Measurements from ENCODE around the gene UBXN10.

The UBXN10 gene

DNA sequence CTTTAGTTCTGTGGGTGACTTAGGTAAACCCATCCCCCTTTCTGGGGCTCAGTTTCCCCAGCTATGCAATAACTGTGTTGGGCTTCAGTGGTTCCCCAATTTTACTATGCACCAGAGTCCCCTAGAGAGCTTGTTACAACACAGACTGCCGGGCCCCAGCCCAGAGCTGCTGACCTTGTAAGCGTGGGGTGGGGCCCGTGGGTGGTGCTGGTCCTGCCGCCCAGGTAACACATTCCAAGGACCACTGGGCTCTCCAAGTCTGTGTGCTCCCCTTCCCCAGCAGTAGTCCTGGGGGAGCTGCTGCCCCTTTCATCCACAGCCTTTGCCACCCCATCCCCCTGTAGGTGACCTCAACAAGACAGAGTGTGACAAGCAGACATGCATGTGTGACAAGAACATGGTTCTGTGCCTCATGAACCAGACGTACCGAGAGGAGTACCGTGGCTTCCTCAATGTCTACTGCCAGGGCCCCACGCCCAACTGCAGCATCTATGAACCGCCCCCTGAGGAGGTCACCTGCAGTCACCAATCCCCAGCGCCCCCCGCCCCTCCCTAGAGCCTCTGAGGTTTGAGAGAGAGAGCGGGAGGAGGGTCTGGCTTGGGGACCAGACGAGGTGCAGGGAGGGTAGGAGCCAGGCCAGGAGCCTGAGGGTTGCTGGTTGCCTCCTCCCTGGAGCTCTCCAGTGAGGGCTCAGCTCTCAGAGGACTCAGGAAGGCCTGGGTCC lies 37.9 kb upstream of the UBXN10 start:
- TF ChIP-seq, protein P1, sequence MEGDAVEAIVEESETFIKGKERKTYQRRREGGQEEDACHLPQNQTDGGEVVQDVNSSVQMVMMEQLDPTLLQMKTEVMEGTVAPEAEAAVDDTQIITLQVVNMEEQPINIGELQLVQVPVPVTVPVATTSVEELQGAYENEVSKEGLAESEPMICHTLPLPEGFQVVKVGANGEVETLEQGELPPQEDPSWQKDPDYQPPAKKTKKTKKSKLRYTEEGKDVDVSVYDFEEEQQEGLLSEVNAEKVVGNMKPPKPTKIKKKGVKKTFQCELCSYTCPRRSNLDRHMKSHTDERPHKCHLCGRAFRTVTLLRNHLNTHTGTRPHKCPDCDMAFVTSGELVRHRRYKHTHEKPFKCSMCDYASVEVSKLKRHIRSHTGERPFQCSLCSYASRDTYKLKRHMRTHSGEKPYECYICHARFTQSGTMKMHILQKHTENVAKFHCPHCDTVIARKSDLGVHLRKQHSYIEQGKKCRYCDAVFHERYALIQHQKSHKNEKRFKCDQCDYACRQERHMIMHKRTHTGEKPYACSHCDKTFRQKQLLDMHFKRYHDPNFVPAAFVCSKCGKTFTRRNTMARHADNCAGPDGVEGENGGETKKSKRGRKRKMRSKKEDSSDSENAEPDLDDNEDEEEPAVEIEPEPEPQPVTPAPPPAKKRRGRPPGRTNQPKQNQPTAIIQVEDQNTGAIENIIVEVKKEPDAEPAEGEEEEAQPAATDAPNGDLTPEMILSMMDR (conservative IDR thresholded peaks at IDR 0.05; ENCODE audit: low read depth, low read length) = no peak
- Histone ChIP-seq H3K9ac (no peak overlapping the region), H3K4me2 (no peak overlapping the region), H3K36me3 (ENCODE audit: insufficient read depth) (no peaks in the 10 kb centered on the region), H4K20me1 (ENCODE audit: insufficient read depth) (no peaks in the 10 kb centered on the region), H3K4me3 (IDR thresholded peaks at IDR 0.05; ENCODE audit: insufficient read depth, low read depth, low read length) (no peak overlapping the region), H3K4me1 (ENCODE audit: low read depth, poor library complexity, severe bottlenecking) (no peaks in the 10 kb centered on the region), H3K27me3 (ENCODE audit: insufficient read depth, low read depth) (peaks cover 5% of the 10 kb centered on the region; the same call in 1 of the 2 replicates), H3K27ac (no peak overlapping the region), H3K79me2 (ENCODE audit: insufficient read depth, low read depth) (no peaks in the 10 kb centered on the region), H2AFZ (ENCODE audit: low read depth) (no peak overlapping the region)

DNA sequence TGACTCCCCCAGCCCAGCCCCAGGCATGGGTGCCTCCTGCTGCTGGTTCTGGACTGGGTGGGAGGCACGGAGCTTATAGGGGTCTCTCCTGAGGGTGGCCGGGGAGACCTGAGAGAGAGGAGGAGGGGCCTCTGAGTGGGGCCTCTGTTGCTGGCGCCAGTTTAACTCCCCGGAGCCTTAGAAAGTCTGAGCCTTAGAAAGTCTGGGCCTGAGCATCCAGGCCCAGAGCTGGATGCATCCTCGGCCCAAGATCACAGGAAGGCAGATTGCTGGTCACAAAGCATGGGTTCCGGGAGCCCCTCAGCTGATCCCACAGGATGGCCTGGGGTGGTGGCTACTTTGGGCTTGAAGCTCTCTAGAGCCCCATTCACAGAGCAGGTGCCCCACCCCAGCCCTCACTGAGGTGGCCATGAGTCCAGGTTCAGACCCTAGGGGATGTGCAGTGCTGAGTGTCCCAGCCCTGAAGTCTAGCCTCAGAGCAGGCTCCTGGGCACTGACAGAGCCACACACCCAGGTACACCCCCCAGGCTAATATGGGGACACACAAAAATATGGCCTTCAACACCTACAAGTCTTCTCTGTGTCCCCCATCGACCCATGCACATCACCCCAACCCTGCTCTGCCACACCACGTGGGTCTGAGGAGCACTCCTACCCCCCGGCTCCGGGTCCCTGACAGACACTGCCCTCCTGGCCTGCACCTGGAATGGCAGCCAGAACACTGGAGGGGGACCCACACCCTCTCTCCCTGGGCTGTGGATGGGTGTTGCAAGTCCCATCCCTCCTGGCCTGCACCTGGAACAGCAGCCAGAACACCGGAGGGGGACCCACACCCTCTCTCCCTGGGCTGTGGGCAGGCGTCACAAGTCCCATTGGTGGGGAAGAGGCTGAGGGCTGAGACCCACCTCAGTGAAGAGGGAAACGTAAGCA lies 37.1 kb upstream of the UBXN10 start:
- Histone ChIP-seq H3K36me3 (ENCODE audit: insufficient read depth) (no peaks in the 10 kb centered on the region), H4K20me1 (ENCODE audit: insufficient read depth) (no peaks in the 10 kb centered on the region), H3K4me3 (IDR thresholded peaks at IDR 0.05; ENCODE audit: insufficient read depth, low read depth, low read length) (no peak overlapping the region), H3K4me1 (ENCODE audit: low read depth, poor library complexity, severe bottlenecking) (no peaks in the 10 kb centered on the region), H3K27ac (no peak overlapping the region), H3K79me2 (ENCODE audit: insufficient read depth, low read depth) (no peaks in the 10 kb centered on the region), H3K27me3 (ENCODE audit: insufficient read depth, low read depth) (peaks cover 3% of the 10 kb centered on the region; the same call in 1 of the 2 replicates), H3K4me2 (no peak overlapping the region), H3K9ac (no peak overlapping the region), H2AFZ (ENCODE audit: low read depth) (no peak overlapping the region)
- TF ChIP-seq, protein P1 (conservative IDR thresholded peaks at IDR 0.05; ENCODE audit: low read depth, low read length) = no peak

DNA sequence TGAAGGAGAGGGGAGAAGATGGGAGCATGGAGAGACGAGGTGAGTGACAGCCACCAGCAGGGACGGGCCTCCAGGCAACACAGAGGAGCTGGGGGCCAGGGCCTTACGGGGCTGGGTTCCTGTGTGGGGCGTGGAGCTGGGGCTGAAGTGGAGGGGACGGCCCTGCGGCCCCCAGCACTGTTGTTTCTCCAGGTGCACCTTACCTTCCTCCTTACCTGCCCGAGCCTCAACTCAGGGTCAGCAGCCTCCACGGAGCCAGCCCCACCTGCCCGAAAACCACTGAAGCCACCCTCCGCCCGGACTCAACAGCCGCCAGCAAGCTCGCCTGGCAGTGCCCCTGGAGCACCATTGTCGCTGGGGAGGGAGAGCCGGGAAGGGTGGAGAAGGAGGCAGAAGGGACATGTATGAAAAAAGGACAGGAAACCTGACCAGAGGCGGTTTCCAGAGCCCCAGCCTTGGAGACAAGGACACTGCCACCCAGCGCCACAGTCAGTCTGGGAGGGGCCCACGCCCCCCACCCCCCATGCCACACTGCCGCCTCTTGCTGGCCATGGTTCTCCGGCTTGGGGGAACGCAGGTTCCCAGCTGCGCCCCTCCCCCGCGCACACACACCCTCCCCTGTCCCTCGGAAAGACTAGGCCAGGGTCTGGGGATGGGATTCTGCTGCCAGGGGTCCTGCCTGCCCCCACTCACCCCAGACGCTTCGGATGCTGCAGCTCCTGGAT lies 36.1 kb upstream of the UBXN10 start:
- peaks cover 3% of the 10 kb centered on the region; the same call in 1 of the 2 replicates for H3K27me3 ChIP-seq (ENCODE audit: insufficient read depth, low read depth)
- no peak overlapping the region for H3K4me2 ChIP-seq
- H3K79me2 ChIP-seq (ENCODE audit: insufficient read depth, low read depth) = no peaks in the 10 kb centered on the region
- H4K20me1 ChIP-seq (ENCODE audit: insufficient read depth) = no peaks in the 10 kb centered on the region
- no peak overlapping the region for H3K4me3 ChIP-seq (IDR thresholded peaks at IDR 0.05; ENCODE audit: insufficient read depth, low read depth, low read length)
- no peak overlapping the region for H3K9ac ChIP-seq
- no peaks in the 10 kb centered on the region for H3K4me1 ChIP-seq (ENCODE audit: low read depth, poor library complexity, severe bottlenecking)
- H3K27ac ChIP-seq = no peak overlapping the region
- TF ChIP-seq, protein P1 (conservative IDR thresholded peaks at IDR 0.05; ENCODE audit: low read depth, low read length) = no peak
- H2AFZ ChIP-seq (ENCODE audit: low read depth) = no peak overlapping the region
- no peaks in the 10 kb centered on the region for H3K36me3 ChIP-seq (ENCODE audit: insufficient read depth)

DNA sequence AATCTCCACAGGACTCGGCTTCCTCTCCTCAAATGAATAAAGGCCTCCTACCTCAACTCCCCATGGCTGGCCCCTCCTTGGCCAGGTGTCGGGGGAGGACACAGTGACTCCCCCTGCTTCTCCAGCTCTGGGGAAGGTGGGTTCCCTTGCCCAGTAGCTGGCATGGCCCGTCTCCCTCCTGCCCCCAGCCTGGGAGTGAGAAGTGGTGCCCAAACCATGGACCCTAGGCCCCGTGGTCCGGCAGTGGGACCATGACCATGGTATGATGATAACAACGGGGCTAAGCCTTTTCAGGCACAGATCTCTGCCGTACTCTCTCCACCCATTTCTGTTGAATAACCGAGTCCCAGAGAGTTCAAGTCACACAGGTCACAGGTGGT lies 35.6 kb upstream of the UBXN10 start:
- no peak overlapping the region for H3K9ac ChIP-seq
- peaks cover 3% of the 10 kb centered on the region; the same call in 1 of the 2 replicates for H3K27me3 ChIP-seq (ENCODE audit: insufficient read depth, low read depth)
- no peak overlapping the region for H3K4me2 ChIP-seq
- H4K20me1 ChIP-seq (ENCODE audit: insufficient read depth) = no peaks in the 10 kb centered on the region
- TF ChIP-seq, protein P1 (conservative IDR thresholded peaks at IDR 0.05; ENCODE audit: low read depth, low read length) = no peak
- no peaks in the 10 kb centered on the region for H3K36me3 ChIP-seq (ENCODE audit: insufficient read depth)
- H2AFZ ChIP-seq (ENCODE audit: low read depth) = no peak overlapping the region
- H3K4me3 ChIP-seq (IDR thresholded peaks at IDR 0.05; ENCODE audit: insufficient read depth, low read depth, low read length) = no peak overlapping the region
- H3K4me1 ChIP-seq (ENCODE audit: low read depth, poor library complexity, severe bottlenecking) = no peaks in the 10 kb centered on the region
- H3K27ac ChIP-seq = no peak overlapping the region
- H3K79me2 ChIP-seq (ENCODE audit: insufficient read depth, low read depth) = no peaks in the 10 kb centered on the region
